D721Med (cell line): ENCODE measurements around the gene ASIP.

Experiments used
- DNase-seq: peaks from one replicate; pipeline ENCODE4 v3.0.0; 2011; ENCODE audit warnings: low spot score; ENCODE audit not compliant: insufficient read length
- FAIRE-seq: peaks from 2 replicates; lab custom pipeline; 2011; peaks lifted over from hg19 to GRCh38; lab: Jason Lieb, UNC
- TF ChIP-seq, protein P1 (sequence below): IDR thresholded peaks from 2 replicates; pipeline ENCODE4 v1.5.1; 2012; ENCODE audit warnings: mild to moderate bottlenecking, control low read depth; ENCODE audit not compliant: insufficient read depth; ENCODE audit errors: missing control alignments

Gene ASIP

DNA sequence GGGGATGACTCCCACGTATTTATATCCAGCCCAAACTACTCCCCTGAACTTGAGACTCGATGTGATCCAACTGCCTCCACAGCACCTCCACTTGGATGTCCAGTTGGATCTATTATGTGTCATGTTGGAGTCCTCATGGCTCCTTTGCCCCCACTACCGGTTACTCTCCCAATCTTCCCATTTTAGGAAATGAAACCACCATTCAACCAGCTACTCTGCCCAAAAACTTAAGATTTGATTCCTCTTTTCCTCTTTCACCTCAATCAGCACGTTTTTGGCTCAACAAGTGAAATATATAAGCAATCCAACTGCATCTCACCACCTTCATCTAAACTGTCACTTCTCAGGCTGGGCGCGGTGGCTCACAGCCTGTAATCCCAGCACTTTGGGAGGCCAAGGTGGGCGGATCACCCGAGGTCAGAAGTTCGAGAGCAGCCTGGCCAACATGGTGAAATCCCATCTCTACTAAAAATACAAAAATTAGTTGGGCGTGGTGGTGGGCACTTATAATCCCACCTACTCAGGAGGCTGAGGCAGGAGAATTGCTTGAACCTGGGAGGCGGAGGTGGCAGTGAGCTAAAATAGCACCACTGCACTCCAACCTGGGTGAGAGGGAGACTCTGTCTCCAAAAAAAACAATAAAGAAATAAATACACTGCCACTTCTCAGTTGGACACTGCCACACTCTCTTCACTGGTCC lies 58.5 kb downstream of the ASIP start:
- no peak for FAIRE-seq
- TF ChIP-seq, protein P1, sequence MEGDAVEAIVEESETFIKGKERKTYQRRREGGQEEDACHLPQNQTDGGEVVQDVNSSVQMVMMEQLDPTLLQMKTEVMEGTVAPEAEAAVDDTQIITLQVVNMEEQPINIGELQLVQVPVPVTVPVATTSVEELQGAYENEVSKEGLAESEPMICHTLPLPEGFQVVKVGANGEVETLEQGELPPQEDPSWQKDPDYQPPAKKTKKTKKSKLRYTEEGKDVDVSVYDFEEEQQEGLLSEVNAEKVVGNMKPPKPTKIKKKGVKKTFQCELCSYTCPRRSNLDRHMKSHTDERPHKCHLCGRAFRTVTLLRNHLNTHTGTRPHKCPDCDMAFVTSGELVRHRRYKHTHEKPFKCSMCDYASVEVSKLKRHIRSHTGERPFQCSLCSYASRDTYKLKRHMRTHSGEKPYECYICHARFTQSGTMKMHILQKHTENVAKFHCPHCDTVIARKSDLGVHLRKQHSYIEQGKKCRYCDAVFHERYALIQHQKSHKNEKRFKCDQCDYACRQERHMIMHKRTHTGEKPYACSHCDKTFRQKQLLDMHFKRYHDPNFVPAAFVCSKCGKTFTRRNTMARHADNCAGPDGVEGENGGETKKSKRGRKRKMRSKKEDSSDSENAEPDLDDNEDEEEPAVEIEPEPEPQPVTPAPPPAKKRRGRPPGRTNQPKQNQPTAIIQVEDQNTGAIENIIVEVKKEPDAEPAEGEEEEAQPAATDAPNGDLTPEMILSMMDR: no peak
- DNase-seq: no peak

DNA sequence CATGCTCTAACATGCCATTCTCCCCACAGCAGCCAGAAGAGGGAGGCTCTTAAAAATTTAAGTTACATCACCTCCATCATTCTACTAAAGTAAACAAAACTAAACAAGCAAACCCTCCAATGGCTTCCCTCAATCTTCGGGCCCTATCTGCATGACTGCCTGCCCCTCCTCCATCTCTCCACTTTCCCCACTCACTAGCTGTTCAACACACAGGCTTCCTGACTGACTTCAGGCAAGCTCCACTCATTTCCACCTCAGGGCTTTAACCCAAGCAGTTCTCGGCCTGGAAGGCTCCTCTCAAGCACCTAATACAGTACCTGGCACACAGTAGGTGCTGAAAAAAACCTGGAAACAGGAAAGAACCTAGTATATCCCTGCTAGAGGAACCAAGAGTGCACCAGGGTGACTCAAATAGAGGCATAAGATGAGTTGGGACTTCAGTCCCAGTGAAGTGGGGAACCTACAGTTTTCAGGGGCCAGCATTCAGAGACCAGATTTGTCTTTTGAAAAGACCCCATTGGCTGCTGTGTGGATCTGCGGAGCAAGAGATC lies 59.1 kb downstream of the ASIP start:
- FAIRE-seq (no peak), DNase-seq (no peak)
- TF ChIP-seq, protein P1: no peak

DNA sequence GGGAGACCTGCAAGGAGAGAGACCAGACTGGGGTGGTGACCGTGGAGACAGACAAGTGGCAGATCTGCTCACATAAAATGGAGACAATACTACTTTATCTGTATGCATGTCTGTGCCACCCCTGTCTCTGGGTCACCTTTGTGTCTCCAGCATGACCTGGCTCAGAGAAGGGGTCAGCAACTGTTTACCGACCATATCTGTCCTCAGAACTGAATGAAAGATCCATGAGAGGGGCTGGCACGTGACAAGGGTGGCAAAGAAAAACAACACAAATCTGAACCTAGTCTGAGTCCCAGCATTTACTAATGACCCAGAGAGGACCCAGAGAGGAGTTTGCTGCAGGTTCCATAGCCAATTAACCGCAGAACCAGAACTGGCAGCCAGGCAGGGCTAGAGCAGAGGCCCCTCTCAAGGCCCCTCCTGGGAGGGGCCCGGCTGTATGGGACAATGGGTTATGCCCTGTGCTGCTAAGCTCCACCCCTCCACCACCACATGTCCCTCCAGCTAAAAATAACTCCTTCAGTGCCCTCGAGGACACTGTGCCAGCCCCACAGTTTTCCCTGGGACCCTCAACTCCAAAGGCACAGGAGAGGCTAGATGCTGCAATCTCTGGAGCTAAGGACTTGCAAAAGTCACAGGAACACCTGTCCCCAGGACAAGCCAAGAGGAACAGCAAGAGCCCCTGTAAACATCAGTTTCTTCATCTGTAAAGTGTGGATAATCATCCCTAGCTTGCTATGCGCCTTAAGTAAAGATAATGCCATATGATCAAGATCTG lies 59.8 kb downstream of the ASIP start:
- TF ChIP-seq, protein P1: no peak
- FAIRE-seq (no peak), DNase-seq (no peak)

DNA sequence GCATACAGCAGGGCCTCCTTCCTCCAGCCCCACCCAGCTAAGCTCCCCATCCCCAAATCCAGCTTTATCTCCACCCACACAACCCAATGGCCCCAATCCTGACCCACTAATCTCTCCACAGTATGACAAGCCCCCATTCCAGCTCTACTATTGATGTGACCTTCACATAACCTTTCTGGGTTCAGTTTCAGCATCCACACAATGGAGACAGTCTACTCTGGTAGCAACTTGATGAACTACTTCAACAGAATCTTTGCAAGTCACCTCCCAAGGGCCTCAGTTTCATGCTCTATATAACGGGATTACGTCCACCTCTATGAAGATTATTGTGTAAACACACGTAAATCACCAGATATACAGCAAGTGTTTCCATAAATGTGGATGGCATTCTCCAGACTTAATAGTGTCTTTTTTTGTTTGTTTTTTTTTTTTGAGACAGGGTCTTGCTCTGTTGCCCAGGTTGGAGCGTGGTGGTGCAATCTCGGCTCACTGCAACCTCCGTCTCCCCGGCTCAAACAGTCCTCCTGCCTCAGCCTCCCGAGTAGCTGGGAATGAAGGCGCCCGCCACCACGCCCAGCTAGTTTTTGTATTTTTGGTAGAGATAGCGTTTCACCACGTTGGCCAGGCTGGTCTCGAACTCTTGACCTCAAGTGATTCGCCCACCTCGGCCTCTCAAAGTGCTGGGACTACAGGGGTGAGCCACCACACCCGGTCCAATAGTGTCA lies 60.5 kb downstream of the ASIP start:
- peak; percentile 71 for FAIRE-seq
- TF ChIP-seq, protein P1: no peak
- DNase-seq: no peak

DNA sequence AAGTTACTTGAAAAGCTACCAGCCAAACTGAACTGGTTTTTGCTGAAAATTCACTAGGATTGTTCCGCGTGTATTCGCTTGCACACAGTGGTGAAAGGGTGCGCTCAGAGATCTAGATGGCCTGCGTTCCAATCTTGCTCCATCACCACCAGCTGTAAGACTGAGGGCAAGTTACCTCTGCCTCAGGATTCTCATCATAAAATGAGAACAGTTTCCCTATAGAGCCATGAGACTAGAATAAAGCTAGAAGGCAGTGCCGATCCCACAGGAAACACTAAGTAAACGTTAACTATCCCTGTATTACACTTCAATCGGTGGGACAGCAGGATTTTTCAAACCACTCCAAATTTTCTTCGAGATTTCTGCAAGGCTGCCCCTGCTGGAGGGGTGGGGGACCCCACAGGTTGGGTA lies 61.1 kb downstream of the ASIP start:
- TF ChIP-seq, protein P1: no peak
- FAIRE-seq: no peak
- DNase-seq: no peak

DNA sequence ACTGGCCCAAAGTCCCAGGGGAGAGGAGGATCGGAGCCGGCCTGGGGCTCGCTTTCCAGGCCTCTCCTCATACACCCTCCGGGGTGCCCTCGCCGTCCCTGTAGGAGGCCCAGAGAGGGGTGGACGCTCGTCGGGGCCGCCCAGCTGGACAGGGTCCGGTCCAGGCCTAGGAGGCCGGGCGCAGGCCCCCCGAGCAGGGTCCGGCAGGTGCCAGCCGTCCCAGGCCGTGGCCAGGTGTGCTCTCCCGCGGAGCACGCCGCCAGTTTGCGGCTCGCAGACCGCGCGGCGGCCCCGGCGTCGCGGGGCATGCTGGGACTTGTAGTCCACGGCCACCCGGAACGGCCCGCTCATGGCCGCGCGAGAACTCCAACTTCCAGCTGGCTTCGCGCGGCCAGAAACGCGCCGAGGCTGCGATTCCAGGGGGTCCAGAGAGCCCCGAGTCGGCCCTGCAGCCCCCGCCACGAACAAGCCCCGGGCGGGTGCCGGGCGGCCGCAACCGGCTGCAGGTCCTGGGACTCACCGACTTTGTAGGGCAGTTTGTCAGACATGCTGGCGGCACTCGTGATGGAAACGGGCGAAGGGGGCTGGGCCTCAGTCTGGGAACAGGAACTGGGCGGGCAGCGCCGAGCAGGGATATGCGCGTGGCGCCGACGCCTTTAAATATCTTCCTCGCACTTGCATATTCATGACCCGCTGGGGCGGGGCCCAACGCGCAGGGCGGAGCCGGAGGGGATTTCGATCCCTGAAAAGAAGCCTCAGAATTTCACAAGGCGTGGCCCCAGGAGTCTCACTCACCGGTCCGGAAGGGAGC lies 61.7 kb downstream of the ASIP start, which contains the start of gene AHCY:
AHCY (minus strand) TSS at position 633 of the 811 bp plus-strand sequence; CDS start at position 548, 85 bp downstream.
- FAIRE-seq (no peak), DNase-seq (peak; percentile 81)
- TF ChIP-seq, protein P1: no peak
